Heart right ventricle (tissue), 16 donors: ENCODE data around the gene RALB. TPM values are rescaled to one million over a fixed set of nuclear protein-coding genes. Genes with fewer than 3 reads are reported as not detected.

Experiments used
- ATAC-seq, 8 donors: fragments of 200-7000 bp; cut with Tn5 transposase; one replicate each; pipeline ENCODE4 v1.9.1; 2020; ENCODE audit warnings: mild to moderate bottlenecking in 8 of 8, moderate library complexity in 8 of 8, moderate number of reproducible peaks in 1 of 8
- DNase-seq, 2 donors: peaks; one replicate each; pipeline ENCODE4 v3.0.0-alpha.2; 2020
- H3K27ac ChIP-seq, 10 donors: fragments of 200-600 bp; sonication (generic) in 2 of 10; one replicate each; pipeline versions ENCODE4 v1.5.0 to v1.8.0; 2020 to 2022; ENCODE audit warnings: mild to moderate bottlenecking in 3 of 10
- H3K27me3 ChIP-seq, 7 donors: fragments of 200-600 bp; one replicate each; pipeline ENCODE4 v1.8.0; 2021 to 2022; ENCODE audit warnings: mild to moderate bottlenecking in 2 of 7
- H3K36me3 ChIP-seq, 9 donors: fragments of 200-600 bp; sonication (generic) in 1 of 9; one replicate each; pipeline versions ENCODE4 v1.5.0 to v1.8.0; 2020 to 2022; ENCODE audit warnings: mild to moderate bottlenecking in 2 of 9
- H3K4me1 ChIP-seq, 9 donors: fragments of 200-600 bp; sonication (generic) in 1 of 9; one replicate each; pipeline versions ENCODE4 v1.5.0 to v1.8.0; 2020 to 2022; ENCODE audit warnings: mild to moderate bottlenecking in 4 of 9
- H3K4me3 ChIP-seq, 10 donors: fragments of 200-600 bp; sonication (generic) in 2 of 10; one replicate each; pipeline versions ENCODE4 v1.5.0 to v1.8.0; 2020 to 2022; ENCODE audit warnings: mild to moderate bottlenecking in 7 of 10, moderate library complexity in 2 of 10
- H3K9me3 ChIP-seq, 11 donors: fragments of 200-600 bp in 10 of 11; sonication (generic) in 2 of 11; one replicate each; pipeline versions ENCODE4 v1.5.0 to v1.8.0; 2013 to 2022; ENCODE audit warnings: mild to moderate bottlenecking in 2 of 11, control low read depth in 1 of 11, moderate library complexity in 1 of 11
- WGBS, 2 donors: extraction: QIAGEN DNeasy Blood & Tissue Kit; methylation state at CpG; one replicate each; pipeline ENCODE4 v1.1.7; 2013; ENCODE audit warnings: inconsistent platforms in 1 of 2; 5-methylcytosine and 5-hydroxymethylcytosine counted together
- intact Hi-C, 10 donors: fragments of 100-400 bp; cut with DNase I; formaldehyde crosslinking; loops; one replicate each; pipeline versions ENCODE4 v1.11.1 to v1.14.2; 2022
- polyA plus RNA-seq, 2 donors: library from polyadenylated mRNA; stranded (reverse); fragments of 200-250 nt; gene quantifications; one replicate each; pipeline ENCODE4 v1.2.3, GENCODE V29; 2013
- total RNA-seq, 10 donors: library from RNA; stranded (reverse); fragmentation: NEBNext Ultra II Directional in 3 of 10; extraction: Animal tissue kit (Norgen Biotek cat#: 25700) in 3 of 10; gene quantifications; one replicate each; pipeline versions ENCODE4 v1.2.1 to v1.2.4, GENCODE V29; 2021 to 2023
- TF ChIP-seq, protein P1 (sequence below), 9 donors: fragments of 200-600 bp; sonication (generic) in 2 of 9; IDR thresholded peaks; one replicate each; pipeline versions ENCODE4 v1.5.0 to v1.8.0; 2021 to 2022; ENCODE audit warnings: antibody characterized with exemption in 9 of 9, mild to moderate bottlenecking in 5 of 9, moderate library complexity in 1 of 9
- donor health status: Arrhythmogenic right ventricular cardiomyopathy.
- donor health status: ischemic (EF 13 %, LVEDD 7.1; RV severe dilation, severe dysfunction).
- donor health status: healthy with polysubstance abuse.
- donor health status: DM: no; HTN: yes; CAD: no.
- donor health status: DM: no; HTN: no; CAD: no.
- donor health status: ischemic (EF 25% LVEDD 6.9; RV normal size, moderate dysfunction).
- donor health status: ischemic (EF 25% LVEDD 5.7; RV mildly dilated, moderate dysfunction).
- donor health status: healthy.
- donor health status: DM: yes; HTN: yes; CAD: no.
- donor health status: Ischemic cardiomyopathy.
- donor health status: ischemic (EF 35%, LVEDD 5.7; RV mildly dilated, moderate dysfunction).
- donor health status: nonischemic (EF 11% LVEDD 7.7; RV severe dilation, severe dysfunction).
- donor health status: DM: yes; HTN: yes; CAD: no.
- donor health status: PGD.
- donor health status: ischemic (EF 29% LVEDD 5.4; RV normal size, mild dysfunction).
- donor health status: nonischemic (EF 23%, LVEDD 6.1; RV moderate dilation, normal function).

The RALB gene
- total and polyA plus RNA-seq, 12 donors = 21.9 to 68.1 (median 45.0) TPM

DNA sequence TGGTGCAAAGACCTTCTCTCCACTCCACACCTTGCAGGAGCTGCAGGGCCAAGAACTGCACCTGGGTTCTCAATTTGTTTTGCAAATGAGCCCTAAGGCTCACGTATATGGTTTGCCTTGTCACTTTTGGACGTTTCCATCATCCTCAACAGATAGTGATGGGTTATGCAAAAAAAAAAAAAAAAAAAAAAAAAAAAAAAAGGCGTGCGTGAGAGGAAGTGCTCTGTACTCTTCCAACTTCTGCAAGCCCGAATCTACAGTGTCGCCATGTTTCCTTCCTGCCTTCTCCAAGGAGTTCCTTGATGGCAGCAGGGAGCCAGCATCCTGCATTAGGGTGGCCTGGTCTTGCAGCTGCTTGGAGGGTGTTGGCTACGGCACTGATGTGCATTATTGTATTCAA lies 89.3 kb downstream of the RALB start:
- 39 to 66% methylated on average over 7 of the region's 7 CpGs for WGBS, 2 donors
- no peak overlapping the region for H3K4me3 ChIP-seq

DNA sequence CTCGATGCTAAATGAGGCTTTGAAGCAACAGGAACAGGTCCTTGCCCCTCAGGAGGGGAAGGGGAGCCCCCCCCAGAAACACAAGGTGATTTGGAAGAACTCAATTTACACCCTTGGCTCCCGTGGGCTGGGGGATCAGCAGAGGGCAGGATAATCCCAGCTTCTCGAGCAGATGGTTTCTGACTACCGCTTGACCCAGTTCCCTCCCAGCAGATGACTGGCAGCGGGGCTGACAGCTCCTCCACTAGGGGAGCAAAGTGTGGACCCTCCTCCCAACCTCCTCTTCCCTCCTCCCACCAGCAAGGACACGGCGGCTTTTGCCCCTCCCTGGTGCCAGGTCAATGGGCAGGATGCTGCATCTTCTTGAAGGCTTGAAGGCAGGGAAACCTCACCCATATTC lies 89.8 kb downstream of the RALB start:
- TF ChIP-seq, protein P1, sequence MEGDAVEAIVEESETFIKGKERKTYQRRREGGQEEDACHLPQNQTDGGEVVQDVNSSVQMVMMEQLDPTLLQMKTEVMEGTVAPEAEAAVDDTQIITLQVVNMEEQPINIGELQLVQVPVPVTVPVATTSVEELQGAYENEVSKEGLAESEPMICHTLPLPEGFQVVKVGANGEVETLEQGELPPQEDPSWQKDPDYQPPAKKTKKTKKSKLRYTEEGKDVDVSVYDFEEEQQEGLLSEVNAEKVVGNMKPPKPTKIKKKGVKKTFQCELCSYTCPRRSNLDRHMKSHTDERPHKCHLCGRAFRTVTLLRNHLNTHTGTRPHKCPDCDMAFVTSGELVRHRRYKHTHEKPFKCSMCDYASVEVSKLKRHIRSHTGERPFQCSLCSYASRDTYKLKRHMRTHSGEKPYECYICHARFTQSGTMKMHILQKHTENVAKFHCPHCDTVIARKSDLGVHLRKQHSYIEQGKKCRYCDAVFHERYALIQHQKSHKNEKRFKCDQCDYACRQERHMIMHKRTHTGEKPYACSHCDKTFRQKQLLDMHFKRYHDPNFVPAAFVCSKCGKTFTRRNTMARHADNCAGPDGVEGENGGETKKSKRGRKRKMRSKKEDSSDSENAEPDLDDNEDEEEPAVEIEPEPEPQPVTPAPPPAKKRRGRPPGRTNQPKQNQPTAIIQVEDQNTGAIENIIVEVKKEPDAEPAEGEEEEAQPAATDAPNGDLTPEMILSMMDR (IDR thresholded peaks at IDR 0.05) = no peak
- ATAC-seq = no peak
- Histone ChIP-seq H3K9me3 (no peaks in the 10 kb centered on the region), H3K27ac (no peak overlapping the region), H3K36me3 (no peaks in the 10 kb centered on the region), H3K4me1 (peaks cover 10 to 58% (median 32%) of the 10 kb centered on the region in 9 donors), H3K4me3 (no peak overlapping the region), H3K27me3 (peaks cover 12 to 92% (median 63%) of the 10 kb centered on the region in 7 donors)
- DNase-seq = no peak
- intact Hi-C loops = loop anchor here (2.0 to 10.0 kb wide), 13 partner anchors 100 to 742 kb away; no protein-coding TSS in a partner anchor
- WGBS, 2 donors = 27 to 29% methylated on average over 6 to 7 of the region's 7 CpGs

More for the DNA sequence above, 89.3 kb downstream of the RALB start:
- peaks cover 12 to 92% (median 58%) of the 10 kb centered on the region in 7 donors for H3K27me3 ChIP-seq
- DNase-seq = no peak
- H3K4me1 ChIP-seq = peaks cover 8 to 54% (median 27%) of the 10 kb centered on the region in 9 donors
- ATAC-seq = no peak
- no peak overlapping the region for H3K27ac ChIP-seq
- TF ChIP-seq, protein P1 (IDR thresholded peaks at IDR 0.05) = no peak
- intact Hi-C loops = loop anchor here (2.0 to 10.0 kb wide), 13 partner anchors 100 to 743 kb away; no protein-coding TSS in a partner anchor
- H3K9me3 ChIP-seq = no peaks in the 10 kb centered on the region
- H3K36me3 ChIP-seq = no peaks in the 10 kb centered on the region

DNA sequence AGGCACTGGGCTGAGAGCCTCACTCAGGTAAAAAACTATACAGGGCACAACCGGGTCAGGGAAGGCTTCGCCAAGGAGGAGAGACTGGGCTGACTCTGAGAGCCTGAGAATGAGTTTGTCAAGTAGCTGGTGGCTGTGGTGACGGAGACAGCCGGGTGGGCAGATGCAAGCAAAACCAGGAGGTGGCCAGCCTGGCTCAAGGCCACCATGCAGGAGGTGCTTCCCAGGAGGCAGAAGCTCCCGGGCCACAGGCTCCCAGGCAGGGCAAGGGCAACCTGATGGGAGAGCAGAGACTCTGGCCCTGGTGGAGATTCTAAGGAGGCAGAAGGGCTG lies 90.4 kb downstream of the RALB start:
- no peaks in the 10 kb centered on the region for H3K36me3 ChIP-seq
- no peak overlapping the region for H3K27ac ChIP-seq
- TF ChIP-seq, protein P1 (IDR thresholded peaks at IDR 0.05) = no peak
- H3K4me1 ChIP-seq = peaks cover 13 to 56% (median 36%) of the 10 kb centered on the region in 9 donors
- 21 to 28% methylated on average over 5 of the region's 5 CpGs for WGBS, 2 donors
- intact Hi-C loops = loop anchor here (1.0 to 10.0 kb wide), 16 partner anchors 99 to 742 kb away; no protein-coding TSS in a partner anchor
- H3K27me3 ChIP-seq = peaks cover 12 to 92% (median 67%) of the 10 kb centered on the region in 7 donors
- no peak for DNase-seq
- H3K9me3 ChIP-seq = no peaks in the 10 kb centered on the region
- H3K4me3 ChIP-seq = peak overlapping the region in 5 of 10 donors; percentile 35 to 63 (median 55)
- ATAC-seq = peak in 4 of 8 donors; percentile 1 to 21 (median 6)

DNA sequence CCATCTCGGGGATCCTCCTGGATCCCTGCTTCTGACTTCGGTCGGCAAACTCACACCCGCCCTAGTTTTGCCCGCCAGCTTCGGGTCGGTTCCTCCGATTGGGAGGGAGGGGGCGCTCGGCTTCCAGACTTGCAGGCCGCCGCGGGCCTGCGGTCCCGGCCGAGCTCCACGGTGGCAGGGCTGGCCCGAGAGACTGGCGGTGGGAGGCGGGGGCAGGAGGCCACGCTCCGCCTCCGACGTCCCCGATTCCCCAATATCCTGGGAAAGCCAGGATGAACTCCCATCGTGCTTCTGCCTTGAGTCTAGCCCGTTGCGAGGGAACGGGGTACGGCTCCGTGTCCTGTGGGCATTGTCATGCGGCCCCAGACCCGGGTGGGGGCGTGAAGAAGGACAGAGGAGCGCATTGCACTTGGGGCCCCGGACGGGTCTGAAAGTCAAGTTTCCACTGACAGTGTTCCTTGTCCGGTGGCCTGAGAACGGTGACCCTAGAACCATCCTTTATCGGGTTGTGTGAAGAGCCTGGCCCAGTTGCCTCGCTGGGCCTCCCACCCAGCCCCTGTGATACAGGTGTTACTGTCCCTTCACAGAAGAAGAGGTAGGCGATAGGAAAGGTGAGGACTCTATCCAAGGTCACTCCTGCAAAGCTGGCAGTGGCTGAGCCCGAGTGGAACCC lies 90.9 kb downstream of the RALB start:
- Histone ChIP-seq H3K27me3 (peaks cover 12 to 90% (median 72%) of the 10 kb centered on the region in 7 donors), H3K4me3 (peak overlapping the region in 9 of 10 donors; percentile 26 to 63 (median 50)), H3K27ac (peak overlapping the region in 3 of 10 donors; percentile 56 to 83 (median 65)), H3K4me1 (peaks cover 13 to 51% (median 36%) of the 10 kb centered on the region in 9 donors), H3K36me3 (no peaks in the 10 kb centered on the region), H3K9me3 (no peaks in the 10 kb centered on the region)
- DNase-seq = peak; percentile 78 to 84
- WGBS, 2 donors = 4 to 5% methylated on average over 39 to 43 of the region's 43 CpGs
- ATAC-seq = peak; percentile 82 to 95 (median 91)
- TF ChIP-seq, protein P1 (IDR thresholded peaks at IDR 0.05) = peak; percentile 70 to 96 (median 85)
- intact Hi-C loops = loop anchor here (1.0 to 10.0 kb wide), 16 partner anchors 99 to 741 kb away; no protein-coding TSS in a partner anchor

Other genes with a start within 250 kb of the RALB start
- gene EPB41L5, start 239.8 kb upstream of the RALB start, total RNA-seq = 10 to 100 TPM in 9 of 10 donors, 1 to 10 TPM in 1; 8.4 to 18.8 (median 14.3) TPM
- 1 to 10 TPM; 3.8 to 4.2 TPM for gene EPB41L5, start 239.8 kb upstream of the RALB start, polyA plus RNA-seq
- gene TMEM185B, start 29.5 kb upstream of the RALB start, total RNA-seq = 10 to 100 TPM; 17.9 to 27.7 (median 23.4) TPM
- 10 to 100 TPM in 1 of 2 donors, 1 to 10 TPM in 1; 5.8 to 10.8 TPM for gene TMEM185B, start 29.5 kb upstream of the RALB start, polyA plus RNA-seq
- 1 to 10 TPM in 9 of 10 donors, under 1 TPM in 1; 0.89 to 9.2 (median 2.5) TPM for gene INHBB, start 93.3 kb downstream of the RALB start, total RNA-seq
- gene INHBB, start 93.3 kb downstream of the RALB start, polyA plus RNA-seq = 1 to 10 TPM; 3.6 to 5.9 TPM